Stimulated activated CD4-positive, alpha-beta T cell treated with anti-CD3 and anti-CD28 coated beads, Interleukin-1b, Interleukin-23, amount 100 ng/mL, for 24 hours (primary cell): ENCODE results near the gene KITLG.
"Not testable (repeated sequence)": the region's sequence is repeated elsewhere in the genome, so short reads cannot be mapped to it uniquely, and the experiment has no call there.

Experiments used
- DNase-seq, 4 experiments: peaks; one replicate each; pipeline ENCODE4 v3.0.0-alpha.2; 2020; ENCODE audit warnings: low read depth in 4 of 4, low spot score in 1 of 4

Gene KITLG

DNA sequence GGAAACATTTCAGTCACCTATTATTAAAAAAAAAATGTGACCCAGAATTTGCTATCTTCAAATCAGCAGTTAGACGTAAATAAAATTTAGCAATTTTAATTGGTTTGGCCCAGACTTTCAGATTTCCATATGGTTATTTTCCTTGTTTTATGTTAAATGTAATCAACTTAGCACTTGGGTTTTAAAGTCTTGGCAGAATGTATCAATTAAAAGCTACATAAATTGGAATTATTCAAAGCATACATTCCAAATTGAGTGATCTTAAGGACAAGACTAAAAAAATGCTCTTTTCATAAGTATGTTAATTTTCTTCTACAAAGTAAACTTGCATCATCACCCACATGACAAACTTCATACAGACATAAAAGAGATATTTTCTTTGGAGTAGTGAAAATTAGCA, 3.4 kb downstream of the KITLG start:
- DNase-seq: no peak

DNA sequence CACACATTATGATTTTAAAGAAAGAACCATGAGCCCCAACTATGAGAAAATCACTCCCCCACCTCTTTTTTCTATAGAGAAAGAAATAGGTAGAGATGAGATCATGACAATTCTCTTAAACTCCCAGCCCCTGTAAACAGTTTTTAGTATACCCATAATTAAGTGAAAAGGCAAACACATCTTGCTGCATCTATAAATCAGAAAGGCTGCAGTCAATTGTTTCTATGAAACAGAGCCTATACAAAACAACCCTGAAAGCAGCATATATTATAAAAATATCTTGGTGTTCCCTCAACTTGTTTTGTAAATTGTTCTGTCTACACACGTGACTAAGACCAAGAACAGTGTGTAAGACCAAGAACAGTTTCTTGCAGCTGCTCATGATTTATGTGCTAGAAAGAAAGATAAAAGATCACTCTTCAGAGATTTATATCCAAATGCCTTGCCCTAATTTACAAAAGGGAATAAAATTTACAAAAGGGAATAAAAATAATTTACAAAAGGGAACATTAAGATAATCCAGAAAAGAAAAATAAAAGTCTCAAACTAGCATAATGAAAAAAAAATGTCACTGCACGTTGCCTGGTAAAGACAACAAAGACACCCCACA, 4.8 kb downstream of the KITLG start:
- no peak for DNase-seq

DNA sequence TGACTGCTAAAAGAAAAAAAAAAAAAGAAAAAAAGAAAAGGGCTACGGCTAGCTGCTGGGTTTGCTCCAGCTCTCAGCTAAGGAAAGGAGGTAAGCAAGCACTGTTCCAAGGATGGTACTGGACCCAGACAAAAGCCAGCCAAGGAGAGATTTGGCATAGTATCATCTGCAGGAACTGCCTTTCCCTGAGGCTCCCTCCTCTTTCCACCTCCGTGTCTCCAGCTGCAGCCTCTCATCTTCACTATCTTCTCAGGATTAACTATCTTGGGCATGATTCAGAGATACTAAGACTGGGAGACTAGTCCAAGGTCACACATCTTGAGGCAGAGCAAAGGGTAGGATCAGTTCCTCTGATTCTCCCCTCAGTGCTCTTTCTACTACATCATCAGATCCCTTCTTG, 6.0 kb downstream of the KITLG start:
- no peak for DNase-seq

DNA sequence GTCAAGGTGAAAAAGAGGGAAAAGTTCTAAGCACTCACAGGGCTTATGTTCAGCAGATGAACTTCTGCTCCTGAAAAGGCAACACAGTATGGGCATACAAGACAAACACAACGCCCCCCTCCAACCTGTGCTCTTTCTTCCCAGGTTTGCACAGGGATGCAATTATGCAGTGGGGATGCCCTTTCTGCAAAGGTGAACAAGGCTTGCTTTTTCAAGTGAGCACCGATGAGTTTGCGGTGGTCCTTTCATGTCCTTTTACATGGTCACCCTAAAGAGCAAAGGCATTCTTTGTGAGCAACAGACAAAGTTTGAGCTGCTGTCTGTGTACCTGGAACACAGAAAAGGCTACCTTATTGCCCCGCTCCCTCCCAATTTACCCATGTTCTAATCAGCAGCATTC, 6.7 kb downstream of the KITLG start:
- DNase-seq: no peak

DNA sequence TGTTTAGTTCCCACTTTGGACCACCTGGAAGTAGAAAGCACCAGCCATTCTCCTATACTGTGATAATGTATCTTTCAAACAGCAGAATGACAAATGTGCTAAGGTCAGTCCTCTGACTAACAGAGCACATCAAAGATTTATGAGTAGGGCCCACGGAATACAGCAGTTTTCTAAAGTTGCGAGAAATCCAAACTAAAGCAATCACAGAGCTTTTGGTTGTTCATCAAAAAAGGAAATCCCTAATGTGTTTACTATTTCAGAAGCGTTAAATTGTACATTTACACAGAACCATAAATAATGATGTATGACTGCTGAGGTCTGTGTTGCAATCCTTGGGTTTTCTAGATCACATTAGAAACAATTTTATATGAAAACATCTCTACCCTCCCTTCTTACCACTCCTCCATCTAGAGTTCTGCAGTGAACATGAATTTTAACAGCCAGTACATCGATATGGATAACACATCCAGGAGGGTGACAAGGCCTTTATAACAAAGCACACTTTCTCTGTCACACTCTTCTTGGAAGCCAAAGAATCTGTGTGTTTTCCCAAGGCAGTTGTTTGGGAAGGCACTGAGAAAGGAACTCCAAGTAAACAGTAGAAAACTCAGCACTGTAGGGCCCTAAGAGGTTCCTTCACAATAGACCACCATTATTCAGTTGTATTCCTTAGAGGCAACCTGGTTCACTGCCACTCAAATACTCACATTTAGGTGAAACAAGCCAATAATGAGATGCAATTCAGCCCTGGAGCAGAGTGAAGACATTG, 7.3 kb downstream of the KITLG start:
- DNase-seq: no peak

DNA sequence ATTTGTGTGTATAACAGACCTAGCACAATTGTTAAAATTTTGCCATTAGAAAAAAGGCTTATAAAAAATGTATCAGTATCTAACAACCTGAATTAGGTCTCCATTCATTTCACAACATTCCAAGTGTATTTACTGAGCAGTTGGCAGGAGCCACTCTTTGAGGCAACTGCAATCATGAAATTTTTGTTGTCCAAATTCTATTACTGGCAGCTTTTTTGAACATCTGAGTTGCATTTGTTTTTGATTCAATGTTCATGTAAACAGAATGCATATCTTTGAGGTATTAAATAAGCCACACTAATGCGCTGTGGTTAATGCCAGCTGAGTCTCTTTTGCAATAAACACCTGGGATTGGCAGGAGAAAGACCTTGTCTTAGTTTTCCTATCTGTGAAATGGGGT, 8.7 kb downstream of the KITLG start:
- DNase-seq: no peak

DNA sequence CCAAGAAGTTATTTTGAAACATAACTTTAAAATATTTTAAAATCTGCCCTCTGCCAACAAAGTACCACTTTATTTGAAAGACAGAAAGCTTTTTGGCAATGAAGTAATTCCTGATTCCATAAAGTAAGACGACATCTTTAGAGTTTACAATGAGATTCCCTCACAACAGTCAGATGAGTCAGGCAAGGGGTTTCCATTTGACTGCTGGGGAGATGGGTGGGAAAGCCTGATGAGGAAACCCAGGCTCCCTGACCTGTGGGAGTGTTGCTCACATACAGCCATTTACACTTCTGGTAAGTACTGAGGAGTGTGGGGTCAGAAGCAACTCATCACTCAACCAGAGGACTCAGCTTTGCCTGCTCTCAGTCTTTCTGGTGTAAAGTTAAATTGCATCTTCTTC, 10.2 kb downstream of the KITLG start:
- no peak for DNase-seq

DNA sequence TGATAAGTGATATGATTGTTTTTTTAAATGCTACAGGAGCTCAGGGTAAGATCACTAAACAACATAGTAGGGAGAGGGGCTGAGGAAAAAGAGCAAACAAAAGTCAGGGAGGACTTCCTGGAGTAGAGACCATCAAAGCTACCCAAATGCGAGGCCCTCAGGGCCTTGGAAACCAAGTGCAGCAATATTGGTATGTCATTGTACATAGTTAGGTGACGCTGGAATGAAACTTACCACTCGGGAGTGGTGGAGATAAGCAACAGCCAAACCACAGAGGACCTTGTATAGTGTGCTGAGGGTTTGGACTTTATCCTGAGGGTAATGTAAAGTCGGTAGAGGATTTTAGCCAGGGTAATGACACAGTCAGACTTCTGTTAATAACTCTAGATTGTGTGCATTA, 13.8 kb downstream of the KITLG start:
- DNase-seq: no peak

DNA sequence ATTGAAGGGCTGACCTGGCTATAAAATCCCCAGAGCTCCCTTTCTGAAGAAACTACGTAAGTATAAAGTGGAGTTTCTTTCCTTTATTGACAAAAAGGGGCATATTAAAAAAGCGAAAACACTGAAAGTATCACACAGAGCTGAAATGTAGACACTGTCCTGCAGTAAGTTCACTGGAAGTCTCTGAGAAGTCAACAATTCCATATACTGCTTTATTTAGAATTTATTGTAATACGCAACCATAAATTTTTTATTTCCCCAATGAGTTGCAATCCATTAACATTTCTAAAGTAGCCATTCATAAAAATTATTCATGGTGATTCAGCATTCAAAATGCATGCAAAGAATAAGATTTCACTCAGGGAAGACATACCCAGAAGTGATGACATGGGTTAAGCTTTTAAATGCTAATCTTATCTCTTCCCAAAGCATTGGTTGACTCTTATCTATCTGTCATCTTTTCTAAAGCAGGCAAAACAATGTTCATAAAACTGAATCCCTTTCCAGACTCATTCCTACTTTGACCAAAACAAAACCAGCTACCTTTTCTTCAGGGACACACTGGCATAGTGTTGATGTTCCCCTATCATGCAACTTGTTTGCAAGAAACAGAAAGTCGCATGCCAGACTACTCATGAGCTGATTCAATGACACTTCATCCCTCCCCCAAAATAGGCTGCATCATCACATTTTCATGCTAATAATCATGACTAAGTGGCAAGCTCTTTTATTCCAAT, 17.3 kb downstream of the KITLG start:
- no peak for DNase-seq

DNA sequence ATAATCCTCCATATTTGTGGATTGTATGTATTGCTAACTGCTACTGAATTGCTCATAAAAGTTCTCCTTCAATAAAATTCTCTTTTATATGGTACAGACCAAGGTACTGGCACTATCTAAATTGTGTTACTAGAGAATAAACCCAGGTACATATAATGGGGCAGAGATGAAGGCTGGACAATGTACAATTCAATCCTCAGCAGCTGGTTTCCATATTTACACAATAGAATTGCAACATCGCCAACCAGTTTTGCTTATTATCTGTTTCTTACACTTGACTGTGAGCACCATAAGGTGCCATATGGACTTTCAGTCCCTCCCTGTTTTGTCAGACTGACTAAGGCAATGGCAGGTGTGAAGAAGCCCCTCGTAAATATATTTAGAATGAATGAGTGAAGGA, 18.1 kb downstream of the KITLG start:
- DNase-seq: no peak

DNA sequence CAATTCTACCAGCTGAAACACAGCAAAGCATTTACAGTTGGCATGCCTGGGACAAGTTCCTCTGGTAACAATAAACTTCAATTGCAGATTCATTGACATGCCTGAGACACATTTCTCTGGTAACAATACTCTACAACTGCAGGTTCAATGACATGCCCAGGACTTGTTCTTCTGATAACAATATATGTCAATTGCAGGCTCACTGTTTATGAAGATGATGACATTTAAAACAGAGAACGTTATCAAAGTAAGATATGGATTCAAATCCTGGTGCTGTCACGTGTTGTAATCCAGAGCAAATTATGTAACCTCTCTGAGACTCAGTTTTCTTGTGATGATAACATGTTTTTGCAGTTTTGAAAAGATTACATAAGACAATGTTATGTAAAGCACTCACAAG, 20.5 kb downstream of the KITLG start:
- no peak for DNase-seq

DNA sequence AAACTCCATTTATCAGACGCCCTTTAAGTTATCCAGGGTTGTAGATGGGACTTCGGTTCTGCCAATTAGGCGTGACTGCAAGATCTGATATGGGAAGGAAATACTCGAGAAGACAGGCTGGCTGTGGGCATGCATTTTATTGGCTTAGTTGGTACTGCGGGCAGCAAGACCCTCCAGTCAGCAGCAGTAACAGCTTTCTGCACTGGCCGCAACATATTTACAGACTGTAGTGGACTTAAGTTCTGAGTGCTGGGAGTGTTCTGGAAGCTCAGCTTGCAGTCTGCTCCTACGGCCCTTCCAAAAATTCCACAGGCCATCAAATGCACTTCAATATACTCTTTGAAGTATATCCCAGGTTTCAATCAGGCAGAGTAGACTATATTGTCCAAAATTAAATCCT, 21.1 kb downstream of the KITLG start:
- no peak for DNase-seq

DNA sequence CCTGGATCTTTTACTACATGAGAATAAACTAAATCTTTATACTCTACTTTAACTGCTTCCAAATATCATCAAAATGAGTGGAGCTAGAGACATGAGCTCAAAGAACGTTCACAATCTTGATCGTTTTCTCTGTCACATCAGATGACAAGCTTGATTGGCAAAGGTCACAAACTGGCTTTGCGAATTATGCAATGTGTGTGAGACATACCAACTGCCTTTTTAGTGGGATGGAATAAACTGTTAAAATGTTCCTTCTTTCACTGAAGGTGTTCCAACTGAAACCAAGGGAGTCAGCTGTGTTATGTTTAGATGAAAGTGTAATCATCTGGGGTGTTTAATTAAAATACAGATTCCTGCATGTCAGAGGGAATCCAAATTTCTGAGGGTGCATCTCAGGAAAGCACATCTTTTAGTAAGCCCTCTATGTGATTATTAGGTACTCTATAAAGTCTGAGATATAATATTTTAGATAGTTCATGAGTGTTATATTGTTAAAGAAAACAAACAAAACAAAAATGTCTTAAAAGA, 21.9 kb downstream of the KITLG start:
- DNase-seq: no peak

DNA sequence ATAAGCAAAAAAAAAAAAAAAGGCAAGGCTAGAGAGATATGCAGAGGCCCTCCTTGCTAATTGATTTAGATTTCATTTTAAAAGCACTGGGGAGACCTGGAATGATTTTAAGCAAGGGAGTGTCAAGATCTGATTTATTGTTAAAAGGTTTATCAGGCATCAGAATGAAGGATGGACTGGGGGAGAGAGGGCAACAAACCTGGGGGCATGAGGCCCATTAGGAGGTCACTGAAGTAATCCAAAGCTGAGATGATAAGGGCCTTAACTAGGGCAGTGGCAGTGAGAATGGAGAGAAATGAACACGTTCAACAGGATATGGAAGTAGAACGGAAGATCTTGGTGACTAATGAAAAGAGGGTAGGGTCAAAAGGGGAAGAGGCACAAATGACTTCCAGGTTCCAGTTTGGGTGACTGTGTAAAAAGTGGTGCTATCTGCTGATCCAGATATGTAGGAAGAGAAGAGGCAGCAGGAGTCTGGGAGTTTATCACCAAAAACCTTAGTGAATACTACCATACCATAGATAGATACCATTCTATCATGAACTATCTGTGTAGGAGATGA, 24.0 kb downstream of the KITLG start:
- no peak for DNase-seq

DNA sequence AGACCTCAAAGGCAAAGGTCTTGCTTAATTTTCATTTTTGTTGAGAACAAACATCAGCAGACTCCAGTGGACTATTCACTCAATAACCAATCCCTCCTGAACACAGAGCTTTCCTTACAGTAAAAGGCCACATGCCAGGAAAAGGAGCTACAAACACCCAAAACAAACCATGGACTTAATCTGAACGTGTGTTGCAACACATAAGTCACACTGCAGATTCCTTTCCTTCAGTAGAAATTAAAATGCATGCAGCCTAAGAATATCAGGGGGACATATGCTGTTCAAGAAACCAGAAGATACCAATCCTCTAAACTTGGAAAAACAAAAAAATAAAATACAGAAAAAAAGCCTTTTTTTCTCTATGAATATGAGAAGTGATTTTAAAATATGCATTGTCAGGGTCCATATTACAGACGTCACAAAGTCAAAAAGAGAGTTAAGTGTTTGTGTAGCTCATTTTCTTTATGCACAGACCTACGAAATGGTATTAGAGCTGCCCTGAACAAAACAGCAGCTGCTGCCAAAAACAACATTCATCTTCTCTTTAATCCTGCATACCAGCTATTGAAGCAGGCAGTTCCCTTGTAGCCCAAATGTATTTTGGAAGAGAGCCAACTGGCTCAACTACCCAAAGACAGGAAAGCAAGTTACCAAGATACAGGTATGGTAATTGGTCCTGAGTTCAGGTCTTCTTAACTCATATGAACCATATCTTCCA, 26.2 kb downstream of the KITLG start:
- no peak for DNase-seq

DNA sequence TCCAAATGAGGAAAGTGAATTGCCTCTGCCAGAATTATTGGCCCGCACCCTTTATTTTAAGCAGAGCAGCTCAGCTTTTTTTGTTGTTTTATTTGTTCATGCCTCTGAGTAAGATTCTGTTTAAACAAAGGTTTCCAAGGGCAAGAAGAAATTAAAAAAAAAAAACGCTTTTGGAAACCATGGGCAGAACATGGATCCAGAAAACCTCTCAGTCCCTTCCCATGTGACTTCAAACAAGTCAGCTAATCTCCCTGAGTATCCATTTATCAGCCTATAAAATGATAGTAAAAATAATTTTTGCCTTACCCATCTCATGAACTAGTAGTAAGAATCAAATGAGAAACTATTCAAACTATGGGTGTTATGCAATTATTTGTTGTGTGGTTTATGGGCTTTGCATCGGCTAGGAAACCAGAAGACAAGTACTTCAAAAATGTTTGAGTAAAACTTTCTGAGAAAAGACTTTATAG, 27.6 kb downstream of the KITLG start:
- no peak for DNase-seq

DNA sequence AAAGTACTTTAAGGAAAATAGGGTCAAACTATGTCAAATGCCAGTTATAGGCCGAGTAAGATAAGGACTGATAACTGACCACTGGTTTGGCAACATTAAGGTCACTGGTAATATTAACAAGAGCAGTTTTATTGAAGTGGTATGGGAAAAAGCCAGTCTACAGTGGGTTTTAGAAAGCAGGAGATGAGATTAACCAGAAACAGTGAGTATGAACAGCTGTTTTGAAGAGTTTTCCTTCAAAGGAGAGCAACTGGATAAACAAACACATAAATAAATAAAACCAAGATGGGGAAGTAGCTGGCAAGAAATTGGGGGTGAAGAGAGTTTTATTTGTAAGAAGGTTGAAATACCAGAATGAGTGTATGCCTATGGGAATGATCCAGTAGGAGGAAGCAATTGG, 30.3 kb downstream of the KITLG start:
- no peak for DNase-seq

DNA sequence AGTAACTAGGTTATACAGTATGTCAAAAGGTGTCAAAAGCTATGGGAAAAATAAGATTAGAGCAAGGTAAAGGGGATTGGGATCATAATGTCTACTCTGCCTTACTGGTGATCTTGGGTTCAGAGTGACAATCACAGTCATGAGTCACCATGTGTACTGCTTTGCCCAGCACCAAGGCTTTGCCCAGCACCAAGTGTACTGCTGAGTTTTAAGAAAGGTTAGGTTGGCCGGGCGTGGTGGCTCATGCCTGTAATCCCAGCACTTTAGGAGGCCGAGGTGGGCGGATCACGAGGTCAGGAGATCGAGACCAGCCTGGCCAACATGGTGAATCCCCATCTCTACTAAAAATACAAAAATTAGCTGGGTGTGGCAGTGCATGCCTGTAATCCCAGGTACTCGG, 32.3 kb downstream of the KITLG start:
- not testable (repeated sequence) for DNase-seq

DNA sequence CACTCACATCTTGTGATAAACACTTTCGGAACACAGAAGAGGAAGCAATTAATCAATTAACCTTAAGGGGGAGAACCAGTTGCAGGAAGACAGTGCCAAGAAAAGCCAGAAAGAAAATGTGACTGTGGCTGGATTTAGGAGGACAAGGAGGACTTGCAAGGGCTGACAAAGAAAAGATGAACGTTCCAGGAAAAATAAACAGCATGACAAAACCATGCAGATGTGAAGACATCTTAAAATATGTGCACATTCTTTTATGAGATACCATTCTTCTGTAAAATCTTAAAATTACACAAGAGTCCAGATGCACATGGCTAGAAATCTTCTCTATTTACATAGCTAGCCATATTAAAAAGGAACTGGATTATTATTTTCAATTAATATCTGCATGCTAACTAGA, 33.4 kb downstream of the KITLG start:
- no peak for DNase-seq

DNA sequence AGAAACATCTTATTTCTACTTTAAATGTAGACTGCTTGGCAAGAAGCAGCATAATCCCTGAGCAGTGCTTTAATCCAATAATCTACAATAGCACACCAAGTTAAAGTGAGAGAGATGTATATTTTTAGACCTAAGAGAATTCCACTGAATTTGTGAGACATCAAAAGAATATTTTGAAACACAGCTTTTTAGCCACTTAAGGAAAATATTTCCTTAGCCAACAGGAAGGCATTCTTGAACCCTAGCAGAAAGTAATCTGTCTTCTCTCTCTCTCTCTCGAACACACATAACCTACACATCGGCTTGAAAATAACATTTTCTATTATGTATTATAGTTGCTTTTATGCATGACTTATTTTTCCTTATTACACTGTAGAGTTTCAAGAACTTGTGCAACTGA, 34.0 kb downstream of the KITLG start:
- DNase-seq: no peak
